ENCODE results near the gene MOGAT3. TPM values are rescaled to one million over a fixed set of nuclear protein-coding genes. Genes with fewer than 3 reads are reported as not detected.

Gene MOGAT3
- total RNA-seq, 1 donor from 2014 or later: not detected

DNA sequence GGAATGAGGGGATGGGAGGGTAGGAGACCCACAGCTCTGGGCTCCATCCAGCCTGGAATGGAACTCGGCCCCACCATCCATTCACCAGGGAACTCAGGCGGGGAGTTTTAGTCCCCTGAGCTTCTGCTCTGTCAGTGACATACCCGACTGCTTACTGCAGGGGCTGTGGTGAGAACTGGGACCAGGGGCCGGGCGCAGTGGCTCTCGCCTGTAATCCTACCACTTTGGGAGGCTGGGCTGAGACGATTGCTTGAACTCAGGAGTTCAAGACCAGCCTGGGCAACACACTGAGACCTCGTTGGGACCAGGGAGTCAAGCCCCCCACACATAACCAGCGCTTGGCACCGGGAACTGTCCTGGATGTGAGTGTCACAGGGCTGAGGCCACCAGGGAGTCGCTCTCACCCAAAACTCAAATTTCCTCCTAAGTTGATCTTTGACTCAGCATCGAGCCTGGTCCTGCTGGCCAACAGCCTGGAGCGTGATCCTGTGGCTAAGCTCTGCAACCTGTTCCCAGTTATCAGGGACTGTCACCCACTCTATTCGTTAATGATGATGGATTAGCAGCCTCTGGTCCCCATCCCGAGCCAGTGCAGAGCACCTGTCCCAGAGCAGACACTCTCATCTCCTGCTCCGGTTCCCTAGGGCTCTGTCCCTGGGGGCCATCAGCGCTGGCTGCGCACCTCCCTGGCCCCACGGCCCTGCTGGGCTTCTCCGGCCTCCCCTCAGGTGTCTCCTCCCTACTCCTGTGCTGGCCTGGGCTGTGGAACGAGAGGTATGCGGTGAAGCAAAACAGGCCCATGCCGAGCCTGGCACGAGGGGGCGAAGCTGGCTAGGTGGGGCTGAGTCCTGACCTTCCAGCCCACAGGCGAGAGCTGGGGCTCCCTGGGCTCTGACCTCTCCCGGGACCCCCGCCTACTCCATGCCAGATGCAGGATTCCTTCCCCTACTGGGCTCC lies 37.7 kb upstream of the MOGAT3 start:
- H3K9me3 Mint-ChIP-seq: no peaks in the 10 kb centered on the region
- no peak overlapping the region for H3K4me3 Mint-ChIP-seq
- no peak overlapping the region for H3K27ac Mint-ChIP-seq
- peaks cover 18% of the 10 kb centered on the region for H3K36me3 Mint-ChIP-seq (ENCODE audit: low read depth)
- no peak for DNase-seq
- intact Hi-C loops (cut with micrococcal nuclease): no loop called here
- no peaks in the 10 kb centered on the region for H3K27me3 Mint-ChIP-seq
- peaks cover 2% of the 10 kb centered on the region for H3K4me1 Mint-ChIP-seq

DNA sequence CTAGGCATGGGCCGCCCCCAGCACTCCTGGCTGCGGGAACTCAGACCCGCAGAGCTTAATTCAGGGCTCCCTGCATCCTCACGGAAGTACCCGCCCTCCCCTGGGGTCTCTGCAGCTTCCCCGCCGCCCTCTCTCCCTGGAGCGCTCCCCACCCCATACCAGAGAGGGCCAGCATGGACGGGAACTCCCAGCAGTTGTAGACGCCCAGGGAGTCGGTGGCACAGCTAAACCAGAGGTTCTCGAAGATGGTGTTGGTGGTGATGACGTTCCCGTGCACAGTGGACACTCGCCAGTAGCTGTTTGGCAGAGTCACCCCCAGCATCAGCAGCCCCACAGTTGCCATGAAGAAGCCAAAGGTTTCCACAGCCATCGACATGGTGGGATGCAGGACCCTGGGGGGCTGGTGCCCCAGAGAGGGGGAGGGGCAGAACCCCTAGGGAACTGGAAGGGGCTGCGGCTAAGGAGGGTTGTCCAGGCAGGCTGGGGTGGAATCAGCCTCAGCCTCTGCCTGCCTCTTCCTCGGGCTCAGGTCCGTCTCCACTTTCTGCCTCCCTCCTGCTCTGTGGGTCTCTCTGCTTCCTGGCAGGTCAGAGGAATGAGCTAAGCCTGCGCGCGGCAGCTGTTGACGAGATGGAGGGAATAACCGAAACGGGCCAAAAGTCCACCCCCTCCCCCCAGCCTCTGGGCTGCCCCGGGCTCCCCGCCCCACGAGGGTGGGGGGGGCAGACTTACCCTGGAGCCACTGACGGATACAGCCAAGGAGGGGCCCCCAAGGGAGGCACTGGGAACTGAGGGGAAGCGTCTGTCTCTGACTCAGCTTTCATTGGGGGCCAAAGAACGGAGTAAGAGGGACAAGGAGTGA lies 36.6 kb upstream of the MOGAT3 start, which contains the start of gene CLDN15:
TSS of gene CLDN15 (minus strand) at position 597 of the 862 bp plus-strand sequence. CDS start at position 376, 221 bp downstream.
- Mint-ChIP-seq H3K27me3 (no peaks in the 10 kb centered on the region), H3K27ac (no peak within 1 kb of the TSS)

DNA sequence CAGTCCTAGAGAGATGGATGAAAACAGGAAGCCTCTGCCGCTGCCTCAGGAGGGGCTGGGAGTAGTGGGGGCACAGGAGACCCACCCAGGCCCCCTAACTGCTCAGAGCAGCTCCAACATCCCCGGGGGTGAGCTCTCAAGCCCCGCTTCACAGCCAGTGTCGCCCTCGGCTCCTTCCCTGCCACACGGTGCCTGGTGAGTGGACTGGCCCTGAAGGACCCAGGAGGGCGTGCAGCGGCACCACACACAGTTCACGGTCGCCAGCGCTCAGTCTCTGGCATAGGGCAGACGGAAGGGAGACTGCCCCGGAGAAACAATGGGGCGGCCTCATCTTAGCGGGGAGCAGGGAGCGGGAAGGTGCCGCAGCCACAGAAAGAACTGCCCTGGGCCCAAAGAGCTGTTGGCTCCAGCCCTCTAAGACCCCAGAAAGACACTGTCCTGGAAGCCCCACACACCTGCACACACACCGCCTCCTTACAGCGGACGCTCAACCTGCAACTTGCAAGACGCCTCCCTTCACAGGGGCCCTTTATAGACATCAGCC lies 35.5 kb upstream of the MOGAT3 start:
- no peak overlapping the region for H3K4me3 Mint-ChIP-seq
- H3K27me3 Mint-ChIP-seq: no peaks in the 10 kb centered on the region
- intact Hi-C loops (cut with micrococcal nuclease): no loop called here
- DNase-seq: no peak
- no peaks in the 10 kb centered on the region for H3K9me3 Mint-ChIP-seq
- peaks cover 17% of the 10 kb centered on the region for H3K36me3 Mint-ChIP-seq (ENCODE audit: low read depth)
- peak overlapping the region; percentile 18 for H3K27ac Mint-ChIP-seq
- peaks cover 1% of the 10 kb centered on the region for H3K4me1 Mint-ChIP-seq

More for the DNA sequence above, 36.6 kb upstream of the MOGAT3 start, which contains the start of gene CLDN15:
- H3K4me1 Mint-ChIP-seq: peaks cover 1% of the 10 kb centered on the region
- no peak for DNase-seq
- H3K9me3 Mint-ChIP-seq: no peaks in the 10 kb centered on the region
- no peak within 1 kb of the TSS for H3K4me3 Mint-ChIP-seq
- intact Hi-C loops (cut with micrococcal nuclease): no loop called here
- H3K36me3 Mint-ChIP-seq (ENCODE audit: low read depth): peaks cover 17% of the 10 kb centered on the region

DNA sequence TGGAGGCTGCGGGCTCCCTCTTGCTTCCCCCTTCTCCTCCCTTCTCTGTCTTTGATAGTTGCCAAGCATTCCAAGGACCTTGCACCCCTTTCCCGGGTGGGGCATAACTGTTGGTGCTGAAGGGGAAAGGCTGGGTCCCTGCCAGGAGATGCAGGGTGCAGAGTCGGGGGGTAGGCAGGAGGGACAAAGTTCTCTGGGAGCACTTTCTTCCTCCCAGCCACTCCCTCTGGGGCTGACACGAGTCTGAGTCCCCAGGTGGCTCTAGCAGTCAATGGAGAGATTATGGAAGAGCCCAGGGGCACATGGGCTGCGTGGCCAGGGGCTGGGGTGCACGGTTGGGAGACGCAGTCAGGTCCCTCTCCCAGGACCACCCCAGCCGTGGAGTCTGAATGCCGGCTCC lies 34.7 kb upstream of the MOGAT3 start:
- Mint-ChIP-seq H3K9me3 (no peaks in the 10 kb centered on the region), H3K27me3 (no peaks in the 10 kb centered on the region), H3K36me3 (ENCODE audit: low read depth) (peaks cover 16% of the 10 kb centered on the region), H3K4me1 (peaks cover under 1% of the 10 kb centered on the region), H3K4me3 (no peak overlapping the region), H3K27ac (no peak overlapping the region)
- DNase-seq: no peak
- intact Hi-C loops (cut with micrococcal nuclease): no loop called here

DNA sequence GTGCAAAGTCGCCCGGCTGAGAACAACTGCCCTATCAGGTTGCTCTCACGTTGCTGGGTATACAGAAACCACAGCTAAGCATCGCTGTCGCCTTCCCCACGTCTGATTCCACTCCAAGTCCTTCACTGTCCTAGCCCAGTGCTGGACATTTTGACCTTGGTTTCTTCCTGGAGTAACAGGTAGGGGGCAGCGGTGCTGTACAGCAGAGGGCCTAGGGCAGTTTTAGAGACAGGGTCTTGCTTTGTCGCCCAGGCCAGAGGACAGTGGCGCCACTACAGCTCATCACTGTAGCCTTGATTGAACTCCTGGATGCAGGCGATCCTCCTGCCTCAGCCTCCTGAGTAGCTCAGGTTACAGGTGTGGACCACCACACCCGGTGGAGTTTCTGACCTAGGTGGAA lies 34.2 kb upstream of the MOGAT3 start:
- H3K27me3 Mint-ChIP-seq: no peaks in the 10 kb centered on the region
- intact Hi-C loops (cut with micrococcal nuclease): no loop called here
- no peaks in the 10 kb centered on the region for H3K4me1 Mint-ChIP-seq
- DNase-seq: no peak
- no peaks in the 10 kb centered on the region for H3K9me3 Mint-ChIP-seq
- H3K27ac Mint-ChIP-seq: no peak overlapping the region
- H3K4me3 Mint-ChIP-seq: no peak overlapping the region
- peaks cover 19% of the 10 kb centered on the region for H3K36me3 Mint-ChIP-seq (ENCODE audit: low read depth)

DNA sequence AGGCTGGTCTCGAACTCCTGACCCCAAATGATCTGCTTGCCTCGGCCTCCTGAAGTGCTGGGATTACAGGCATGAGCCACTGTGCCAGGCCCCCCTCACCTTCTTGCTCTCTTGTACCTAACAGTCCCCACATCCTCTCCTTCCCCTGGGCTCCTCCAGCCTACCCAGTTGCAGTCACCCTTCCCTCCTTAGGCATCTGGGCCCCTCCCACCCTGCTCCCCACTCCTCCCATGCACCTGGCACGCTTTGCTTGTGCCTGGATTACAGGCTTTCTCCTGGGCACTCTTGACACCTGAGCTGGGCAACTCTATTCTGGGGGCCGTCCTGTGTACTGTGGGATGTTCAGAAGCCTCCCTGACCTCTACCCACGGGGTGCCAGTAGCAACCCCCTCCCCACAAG lies 33.8 kb upstream of the MOGAT3 start:
- peaks cover 19% of the 10 kb centered on the region for H3K36me3 Mint-ChIP-seq (ENCODE audit: low read depth)
- intact Hi-C loops (cut with micrococcal nuclease): no loop called here

DNA sequence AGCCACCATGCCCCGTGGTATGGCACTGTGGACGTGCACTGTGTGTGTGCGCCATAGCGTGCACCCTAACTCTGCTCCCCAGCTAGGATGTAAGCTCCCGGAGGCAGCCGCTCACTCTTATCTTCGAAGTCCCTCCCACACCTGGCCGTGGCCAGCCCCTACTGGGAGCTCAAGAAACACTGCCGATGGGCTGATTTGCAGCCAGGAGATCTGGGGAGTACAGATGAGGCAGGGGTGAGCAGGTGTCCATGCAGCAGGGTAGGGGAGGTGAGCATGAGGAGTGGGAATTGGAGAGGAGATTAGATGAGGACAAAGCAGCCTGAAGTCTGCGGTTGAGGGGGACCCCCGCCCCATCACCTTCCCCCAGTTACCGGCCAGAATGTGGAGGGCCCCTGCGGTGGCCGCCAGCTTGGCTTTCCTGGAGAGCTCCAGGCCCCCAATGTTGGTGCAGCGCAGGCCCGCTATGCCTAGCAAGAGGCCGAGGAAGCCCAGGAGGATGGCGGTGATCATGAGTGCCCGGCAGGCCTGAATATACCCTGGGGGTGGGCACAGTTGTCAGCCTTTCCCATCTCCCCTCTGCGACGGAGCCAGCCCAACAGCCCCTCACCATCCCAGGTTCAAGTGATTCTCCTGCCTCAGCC lies 33.2 kb upstream of the MOGAT3 start:
- Mint-ChIP-seq H3K4me1 (no peaks in the 10 kb centered on the region), H3K27ac (no peak overlapping the region), H3K4me3 (no peak overlapping the region), H3K27me3 (no peaks in the 10 kb centered on the region), H3K36me3 (ENCODE audit: low read depth) (peaks cover 19% of the 10 kb centered on the region), H3K9me3 (no peaks in the 10 kb centered on the region)
- intact Hi-C loops (cut with micrococcal nuclease): no loop called here
- DNase-seq: no peak

More for the DNA sequence above, 33.8 kb upstream of the MOGAT3 start:
- Mint-ChIP-seq H3K4me1 (no peaks in the 10 kb centered on the region), H3K27ac (no peak overlapping the region), H3K27me3 (no peaks in the 10 kb centered on the region), H3K4me3 (no peak overlapping the region), H3K9me3 (no peaks in the 10 kb centered on the region)
- DNase-seq: no peak

DNA sequence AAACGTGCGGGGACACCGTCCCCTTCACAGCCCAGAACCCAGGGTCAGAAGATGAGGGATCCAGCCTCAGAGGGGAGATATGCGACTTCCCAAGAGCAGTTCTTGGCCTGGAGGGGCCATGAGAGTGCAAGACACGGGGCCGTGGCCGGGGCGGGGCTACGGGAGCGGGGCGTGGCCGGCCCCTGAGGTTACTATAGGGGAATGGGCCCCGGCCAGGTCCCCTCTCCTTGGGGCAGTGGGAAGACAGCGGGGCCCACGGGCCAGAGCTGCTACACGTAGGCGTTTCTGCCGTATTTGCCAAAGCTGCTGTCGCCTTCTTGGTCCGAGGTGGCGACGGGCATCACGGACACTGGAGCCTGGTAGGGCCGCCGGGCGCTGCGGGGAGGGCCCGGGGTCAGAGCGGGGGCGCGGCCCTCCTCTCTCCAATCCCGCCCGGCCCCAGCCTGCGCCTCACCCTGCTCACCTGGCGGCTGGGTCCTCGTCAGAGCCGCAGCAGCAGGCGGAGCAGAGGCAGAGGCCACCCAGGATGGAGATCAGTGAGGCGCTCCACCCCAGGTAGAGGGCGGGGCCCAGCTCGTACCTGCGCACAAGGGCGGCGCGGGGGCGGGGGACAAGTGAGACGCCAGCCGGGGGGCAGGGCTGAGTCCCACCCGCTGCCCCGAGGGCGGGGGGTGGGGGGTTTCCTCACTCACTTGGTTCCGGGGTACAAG lies 31.5 kb upstream of the MOGAT3 start:
- no peak overlapping the region for H3K27ac Mint-ChIP-seq
- no peak for DNase-seq
- peaks cover 15% of the 10 kb centered on the region for H3K36me3 Mint-ChIP-seq (ENCODE audit: low read depth)
- H3K9me3 Mint-ChIP-seq: no peaks in the 10 kb centered on the region
- H3K4me1 Mint-ChIP-seq: no peaks in the 10 kb centered on the region
- intact Hi-C loops (cut with micrococcal nuclease): no loop called here
- H3K4me3 Mint-ChIP-seq: no peak overlapping the region
- no peaks in the 10 kb centered on the region for H3K27me3 Mint-ChIP-seq

DNA sequence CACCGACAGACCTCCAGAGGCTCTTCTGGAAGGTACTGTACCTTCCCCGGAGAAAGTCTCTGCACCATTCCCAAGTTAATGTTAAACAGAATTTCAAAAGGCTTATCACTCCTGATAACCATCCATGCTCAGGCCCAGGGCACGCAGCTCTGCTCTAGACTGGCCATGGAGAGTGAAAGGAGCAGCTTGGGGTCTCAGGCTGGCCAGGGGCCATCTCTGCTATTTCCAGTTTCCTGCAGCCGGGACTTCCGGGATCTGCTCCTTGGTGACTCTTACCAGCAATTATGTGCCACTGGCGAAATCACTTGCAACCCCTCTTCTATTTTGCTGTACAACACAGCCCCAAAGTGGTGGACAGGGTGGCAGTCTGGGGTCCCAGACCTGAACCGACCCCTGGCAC lies 30.8 kb upstream of the MOGAT3 start:
- Mint-ChIP-seq H3K27ac (no peak overlapping the region), H3K9me3 (no peaks in the 10 kb centered on the region), H3K4me1 (no peaks in the 10 kb centered on the region), H3K36me3 (ENCODE audit: low read depth) (peaks cover 18% of the 10 kb centered on the region), H3K4me3 (no peak overlapping the region), H3K27me3 (no peaks in the 10 kb centered on the region)
- DNase-seq: no peak
- intact Hi-C loops (cut with micrococcal nuclease): no loop called here

DNA sequence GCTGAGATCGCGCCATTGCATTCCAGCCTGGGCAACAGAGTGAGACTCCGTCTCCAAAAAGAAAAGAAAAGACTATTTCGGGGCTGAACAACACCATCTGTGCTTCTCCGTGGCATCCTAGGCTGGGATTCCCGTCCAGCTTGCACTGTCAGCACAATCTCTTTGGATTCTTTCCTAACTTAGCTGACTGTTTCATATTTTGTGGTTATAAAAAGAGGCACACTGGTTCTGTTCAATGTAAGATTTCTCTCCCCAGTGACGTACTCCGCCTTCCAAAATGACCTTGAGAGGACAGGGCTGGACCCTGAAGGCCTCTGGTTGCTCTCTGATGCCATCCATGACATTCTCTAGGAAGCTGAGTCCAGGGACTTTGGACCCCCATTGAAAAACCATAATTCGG lies 25.9 kb upstream of the MOGAT3 start:
- intact Hi-C loops (cut with micrococcal nuclease): no loop called here
- Mint-ChIP-seq H3K9me3 (no peaks in the 10 kb centered on the region), H3K36me3 (ENCODE audit: low read depth) (peaks cover 46% of the 10 kb centered on the region), H3K27ac (no peak overlapping the region), H3K4me1 (peaks cover 3% of the 10 kb centered on the region), H3K27me3 (no peaks in the 10 kb centered on the region), H3K4me3 (no peak overlapping the region)
- no peak for DNase-seq

DNA sequence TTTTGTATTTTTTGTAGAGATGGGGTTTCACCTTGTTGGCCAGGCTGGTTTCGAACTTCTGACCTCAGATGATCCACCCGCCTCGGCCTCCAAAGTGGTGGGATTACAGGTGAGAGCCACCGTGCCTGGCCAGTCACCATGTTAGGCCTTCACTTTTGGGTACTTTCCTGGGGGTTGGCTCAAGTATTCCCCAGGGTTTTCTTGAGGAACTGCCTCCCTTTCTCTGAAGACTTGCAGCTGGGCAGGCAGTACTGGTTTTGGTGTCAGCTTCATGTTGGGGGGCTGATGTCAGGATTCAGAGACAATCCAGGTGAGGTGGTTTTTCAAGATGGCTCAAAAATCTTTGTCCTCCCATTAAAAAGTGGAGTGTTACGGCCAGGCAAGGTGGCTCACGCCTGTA lies 24.8 kb upstream of the MOGAT3 start:
- no peak overlapping the region for H3K27ac Mint-ChIP-seq
- DNase-seq: no peak
- intact Hi-C loops (cut with micrococcal nuclease): no loop called here
- H3K9me3 Mint-ChIP-seq: no peaks in the 10 kb centered on the region
- peaks cover 6% of the 10 kb centered on the region for H3K4me1 Mint-ChIP-seq
- no peaks in the 10 kb centered on the region for H3K27me3 Mint-ChIP-seq
- H3K36me3 Mint-ChIP-seq (ENCODE audit: low read depth): peaks cover 47% of the 10 kb centered on the region
- H3K4me3 Mint-ChIP-seq: no peak overlapping the region

DNA sequence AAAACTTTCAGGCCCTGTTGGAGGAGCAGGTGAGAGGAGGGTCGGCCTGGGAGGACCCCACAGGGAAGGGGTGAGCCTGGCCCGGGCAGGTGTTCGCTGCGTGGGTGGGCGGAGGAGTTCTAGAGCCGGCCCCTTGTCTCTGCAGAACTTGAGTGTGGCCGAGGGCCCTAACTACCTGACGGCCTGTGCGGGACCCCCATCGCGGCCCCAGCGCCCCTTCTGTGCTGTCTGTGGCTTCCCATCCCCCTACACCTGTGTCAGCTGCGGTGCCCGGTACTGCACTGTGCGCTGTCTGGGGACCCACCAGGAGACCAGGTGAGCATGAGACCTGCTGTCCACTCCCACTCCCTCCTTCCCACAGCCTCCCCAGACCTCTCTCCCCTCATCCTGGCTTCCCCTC lies 22.7 kb upstream of the MOGAT3 start:
- Mint-ChIP-seq H3K4me1 (peaks cover 20% of the 10 kb centered on the region), H3K9me3 (no peaks in the 10 kb centered on the region), H3K27me3 (no peaks in the 10 kb centered on the region), H3K27ac (peak overlapping the region; percentile 65), H3K36me3 (ENCODE audit: low read depth) (peaks cover 42% of the 10 kb centered on the region), H3K4me3 (no peak overlapping the region)
- intact Hi-C loops (cut with micrococcal nuclease): no loop called here
- no peak for DNase-seq

DNA sequence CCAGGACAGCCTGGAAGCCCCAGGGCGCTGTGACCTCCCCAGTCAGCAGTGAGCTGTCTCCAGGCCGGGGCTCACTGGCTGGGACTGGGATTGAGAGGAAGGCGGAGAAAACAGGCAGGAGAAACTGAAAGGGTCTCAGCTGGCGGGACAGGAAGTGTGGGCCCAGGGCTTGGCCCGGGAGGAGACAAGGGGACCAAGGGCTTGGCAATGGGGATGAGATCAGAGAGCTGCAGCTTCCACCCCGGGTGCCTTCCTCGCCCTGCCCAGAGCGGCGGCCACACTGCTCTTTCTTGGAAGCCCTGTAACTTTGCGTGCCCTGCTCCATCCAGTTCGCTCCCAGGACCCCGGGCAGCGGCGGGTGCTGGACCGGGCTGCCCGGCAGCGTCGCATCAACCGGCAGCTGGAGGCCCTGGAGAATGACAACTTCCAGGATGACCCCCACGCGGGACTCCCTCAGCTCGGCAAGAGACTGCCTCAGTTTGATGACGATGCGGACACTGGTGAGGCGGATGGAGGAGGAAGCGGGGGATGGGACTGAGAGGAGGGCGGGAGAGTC lies 21.5 kb upstream of the MOGAT3 start:
- no peak for DNase-seq
- Mint-ChIP-seq H3K4me1 (peaks cover 26% of the 10 kb centered on the region), H3K27me3 (no peaks in the 10 kb centered on the region), H3K4me3 (no peak overlapping the region), H3K36me3 (ENCODE audit: low read depth) (peaks cover 41% of the 10 kb centered on the region), H3K27ac (no peak overlapping the region), H3K9me3 (no peaks in the 10 kb centered on the region)
- intact Hi-C loops (cut with micrococcal nuclease): no loop called here

All from activated CD4-positive, alpha-beta T cell treated with anti-CD3 and anti-CD28 coated beads, Interleukin-2, amount 10 ng/mL, durations not matched to agents 24 days and 14 days (primary cell).